Psoas muscle (tissue), 8 donors: ENCODE results near the gene AFDN. TPM values are rescaled to one million over a fixed set of nuclear protein-coding genes. Genes with fewer than 3 reads are reported as not detected.

ENCODE experiments used
- ATAC-seq, 4 donors: fragments of 200-7000 bp; cut with Tn5 transposase; one replicate each; pipeline ENCODE4 v1.9.1; 2020; ENCODE audit warnings: moderate library complexity in 3 of 4, mild to moderate bottlenecking in 2 of 4
- DNase-seq, 2 donors: peaks; one replicate each; pipeline ENCODE4 v3.0.0-alpha.2; 2020
- H3K27ac ChIP-seq: fragments of 200-600 bp; one replicate; pipeline ENCODE4 v1.8.0; 2022
- H3K27me3 ChIP-seq, 3 donors: fragments of 200-600 bp in 1 of 3; one replicate each; pipeline versions ENCODE4 v1.6.1 to v1.8.0; 2013 to 2022; ENCODE audit warnings: low read length in 2 of 3, mild to moderate bottlenecking in 2 of 3, moderate library complexity in 1 of 3; ENCODE audit not compliant: insufficient read depth in 3 of 3
- H3K36me3 ChIP-seq, 2 donors: fragments of 200-600 bp in 1 of 2; one replicate each; pipeline versions ENCODE4 v1.6.1 to v1.8.0; 2013 to 2022; ENCODE audit warnings: low read depth in 1 of 2, mild to moderate bottlenecking in 1 of 2, moderate library complexity in 1 of 2; ENCODE audit not compliant: insufficient read depth in 1 of 2
- H3K4me1 ChIP-seq: fragments of 200-600 bp; one replicate; pipeline ENCODE4 v1.8.0; 2022
- H3K4me3 ChIP-seq: fragments of 200-600 bp; one replicate; pipeline ENCODE4 v1.8.0; 2022; ENCODE audit warnings: mild to moderate bottlenecking
- H3K9me3 ChIP-seq: fragments of 200-600 bp; one replicate; pipeline ENCODE4 v1.8.0; 2022
- WGBS, 3 donors: extraction: QIAGEN DNeasy Blood & Tissue Kit; methylation state at CpG; one replicate each; pipeline versions ENCODE4 v1.1.6 to v1.1.7; 2013; 5-methylcytosine and 5-hydroxymethylcytosine counted together
- intact Hi-C, 2 donors: fragments of 100-400 bp; cut with DNase I; formaldehyde crosslinking; loops; one replicate each; pipeline versions ENCODE4 v1.11.0 to v1.14.2; 2022
- polyA plus RNA-seq, 3 donors: library from polyadenylated mRNA; stranded (reverse); fragments of 200-250 nt; gene quantifications; one replicate each; pipeline ENCODE4 v1.2.3, GENCODE V29; 2013
- total RNA-seq, 4 donors: library from RNA; stranded (reverse); fragmentation: NEBNext Ultra II Directional in 2 of 4; extraction: Animal tissue kit (Norgen Biotek cat#: 25700) in 2 of 4; gene quantifications; one replicate each; pipeline versions ENCODE4 v1.2.1 to v1.2.4, GENCODE V29; 2021 to 2023
- TF ChIP-seq, protein P1 (sequence below): fragments of 200-600 bp; IDR thresholded peaks from one replicate; pipeline ENCODE4 v1.8.0; 2022; ENCODE audit warnings: antibody characterized with exemption
- donor health status: healthy with polysubstance abuse.
- donor health status: DM: no; HTN: no; CAD: no; lungs with moderate emphysema.
- donor health status: Bipolar disorder and iron deficiency.
- donor health status: healthy.
- donor health status: DM: yes; HTN: yes; CAD: no.
- donor health status: DM: no; HTN: no; CAD: no.
- donor health status: DM: no; HTN: no; CAD: no.
- donor health status: DM: yes; HTN: yes; CAD: no.

AFDN gene
- total and polyA plus RNA-seq, 7 donors: 12.2 to 35.6 (median 32.9) TPM

DNA sequence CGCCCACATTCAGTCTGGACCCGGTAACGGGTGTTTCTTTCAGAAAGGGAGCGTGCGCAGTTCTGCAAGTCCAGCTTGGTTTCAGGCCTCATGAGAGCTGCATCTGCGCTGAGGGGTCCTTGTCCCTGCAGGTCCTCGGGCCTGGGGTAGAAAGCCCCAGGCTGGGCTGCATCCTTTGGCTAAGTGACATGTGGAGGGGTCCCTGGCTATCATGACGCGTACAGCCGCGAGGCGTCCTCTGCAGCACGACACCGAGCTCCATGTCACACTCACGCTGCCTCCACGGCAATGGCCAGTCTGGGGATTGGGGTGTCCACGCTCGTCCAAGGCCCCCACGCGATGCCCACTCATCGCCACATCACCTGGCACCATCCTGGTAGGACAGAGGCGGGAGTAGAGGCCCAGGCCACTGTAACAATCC lies 169.0 kb downstream of the AFDN start:
- Histone ChIP-seq H3K27ac (no peak overlapping the region), H3K4me3 (peak overlapping the region; percentile 15), H3K9me3 (no peaks in the 10 kb centered on the region), H3K4me1 (no peaks in the 10 kb centered on the region), H3K27me3 (peaks cover 0 to 28% (median under 1%) of the 10 kb centered on the region in 3 donors), H3K36me3 (no peaks in the 10 kb centered on the region)
- no peak for DNase-seq
- intact Hi-C loops: no loop called here
- TF ChIP-seq, protein P1, sequence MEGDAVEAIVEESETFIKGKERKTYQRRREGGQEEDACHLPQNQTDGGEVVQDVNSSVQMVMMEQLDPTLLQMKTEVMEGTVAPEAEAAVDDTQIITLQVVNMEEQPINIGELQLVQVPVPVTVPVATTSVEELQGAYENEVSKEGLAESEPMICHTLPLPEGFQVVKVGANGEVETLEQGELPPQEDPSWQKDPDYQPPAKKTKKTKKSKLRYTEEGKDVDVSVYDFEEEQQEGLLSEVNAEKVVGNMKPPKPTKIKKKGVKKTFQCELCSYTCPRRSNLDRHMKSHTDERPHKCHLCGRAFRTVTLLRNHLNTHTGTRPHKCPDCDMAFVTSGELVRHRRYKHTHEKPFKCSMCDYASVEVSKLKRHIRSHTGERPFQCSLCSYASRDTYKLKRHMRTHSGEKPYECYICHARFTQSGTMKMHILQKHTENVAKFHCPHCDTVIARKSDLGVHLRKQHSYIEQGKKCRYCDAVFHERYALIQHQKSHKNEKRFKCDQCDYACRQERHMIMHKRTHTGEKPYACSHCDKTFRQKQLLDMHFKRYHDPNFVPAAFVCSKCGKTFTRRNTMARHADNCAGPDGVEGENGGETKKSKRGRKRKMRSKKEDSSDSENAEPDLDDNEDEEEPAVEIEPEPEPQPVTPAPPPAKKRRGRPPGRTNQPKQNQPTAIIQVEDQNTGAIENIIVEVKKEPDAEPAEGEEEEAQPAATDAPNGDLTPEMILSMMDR: no peak
- ATAC-seq: no peak
- WGBS, 3 donors: 87 to 90% (median 90%) methylated on average over 22 of the region's 22 CpGs

DNA sequence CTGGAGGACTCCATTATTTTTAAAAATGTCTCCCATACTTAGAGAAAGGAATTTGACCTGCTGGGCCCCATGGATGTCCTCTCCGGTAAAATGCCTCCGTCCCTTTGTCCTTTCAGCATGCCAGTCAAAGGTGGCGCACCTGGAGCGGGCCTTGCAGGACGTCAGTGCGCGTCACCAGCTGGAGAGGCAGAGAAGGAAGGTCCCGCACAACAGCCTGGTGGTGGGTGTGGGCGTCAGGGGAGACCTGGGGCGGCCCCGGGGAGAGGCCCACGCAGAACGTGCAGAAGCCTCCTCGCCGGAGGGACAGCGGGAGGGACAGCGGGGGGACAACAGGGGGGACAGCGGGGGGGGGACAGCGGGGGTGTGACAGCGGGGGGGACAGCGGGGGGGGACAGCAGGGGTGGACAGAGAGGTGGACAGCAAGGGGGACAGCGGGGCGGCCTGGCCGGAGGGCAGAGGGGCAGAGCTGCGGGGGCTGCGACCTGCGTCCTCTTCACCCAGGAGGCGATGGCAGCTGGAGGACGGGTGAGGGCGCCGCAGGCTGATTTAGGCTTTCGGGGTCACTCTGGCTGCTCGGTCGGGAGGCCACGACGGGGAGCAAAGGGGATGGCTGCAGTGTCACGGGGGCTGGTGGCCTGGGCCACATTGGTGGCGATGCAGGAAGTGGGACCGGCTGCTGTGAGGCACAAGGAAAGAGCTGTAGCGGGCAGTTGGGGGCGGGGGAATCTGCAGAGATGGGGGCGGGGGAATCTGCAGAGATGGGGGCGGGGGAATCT lies 169.9 kb downstream of the AFDN start:
- Histone ChIP-seq H3K36me3 (no peaks in the 10 kb centered on the region), H3K4me3 (peak overlapping the region; percentile 15), H3K9me3 (no peaks in the 10 kb centered on the region), H3K27ac (no peak overlapping the region), H3K4me1 (no peaks in the 10 kb centered on the region), H3K27me3 (peaks cover 0 to 28% (median 0%) of the 10 kb centered on the region in 3 donors)
- TF ChIP-seq, protein P1: no peak
- ATAC-seq (no peak), DNase-seq (no peak)
- WGBS, 3 donors: 51 to 65% (median 55%) methylated on average over 32 to 43 of the region's 43 CpGs
- intact Hi-C loops: no loop called here

DNA sequence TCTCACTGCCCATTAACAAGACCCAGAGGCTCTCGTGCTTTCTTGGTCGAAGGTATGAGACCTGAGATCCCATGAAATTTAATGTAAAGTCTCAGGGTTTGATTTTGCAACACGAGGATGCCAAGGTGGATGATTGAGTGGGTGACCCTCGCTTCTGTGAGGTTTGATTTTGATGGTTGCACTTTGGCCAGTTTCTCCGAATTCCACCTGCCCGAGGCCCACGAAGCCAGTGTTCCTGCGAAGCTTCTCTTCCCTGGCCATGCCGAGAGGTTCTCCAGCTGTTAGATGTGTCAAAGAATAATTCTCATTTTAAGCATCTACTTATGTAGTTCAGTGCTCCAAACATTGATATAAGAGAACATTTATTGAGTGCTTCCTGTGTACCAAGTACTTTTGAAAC lies 170.9 kb downstream of the AFDN start, which contains the start of gene KIF25:
Gene KIF25 (plus strand): TSS at position 30 of the 400 bp plus-strand sequence. CDS start 31,915 bp downstream, outside the sequence.
- intact Hi-C loops: no loop called here
- WGBS, 3 donors: 45 to 55% (median 52%) methylated on average over 9 of the region's 9 CpGs
- no peaks in the 10 kb centered on the region for H3K4me1 ChIP-seq
- peaks cover 0 to 28% (median 0%) of the 10 kb centered on the region in 3 donors for H3K27me3 ChIP-seq
- H3K36me3 ChIP-seq: no peaks in the 10 kb centered on the region
- no peaks in the 10 kb centered on the region for H3K9me3 ChIP-seq
- DNase-seq (no peak), ATAC-seq (no peak)
- TF ChIP-seq, protein P1: no peak
- no peak within 1 kb of the TSS for H3K27ac ChIP-seq
- H3K4me3 ChIP-seq: no peak within 1 kb of the TSS

DNA sequence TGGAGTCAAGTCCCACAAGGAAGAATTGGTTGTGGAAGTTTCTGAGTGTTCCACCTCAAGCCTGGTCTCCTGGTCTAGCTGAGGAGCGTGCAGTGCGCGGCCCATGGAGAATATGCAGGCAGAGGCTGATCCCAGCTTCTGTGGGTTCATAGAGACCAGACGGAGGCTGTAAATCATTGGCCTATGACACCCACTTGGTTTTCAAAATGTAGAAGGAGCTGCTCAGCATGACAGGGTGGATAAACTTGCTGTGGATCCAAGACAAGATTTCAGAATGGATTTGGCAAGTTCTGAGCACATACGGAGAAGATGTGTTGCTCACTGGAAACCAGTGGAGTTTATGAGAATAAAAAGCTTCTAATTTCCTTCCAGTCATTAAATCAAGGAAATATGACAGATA lies 171.5 kb downstream of the AFDN start:
- intact Hi-C loops: no loop called here
- Histone ChIP-seq H3K4me1 (no peaks in the 10 kb centered on the region), H3K36me3 (no peaks in the 10 kb centered on the region), H3K27me3 (peaks cover 0 to 28% (median 0%) of the 10 kb centered on the region in 3 donors), H3K27ac (no peak overlapping the region), H3K4me3 (no peak overlapping the region), H3K9me3 (no peaks in the 10 kb centered on the region)
- DNase-seq (no peak), ATAC-seq (peak in 1 of 4 donors; percentile 45)
- WGBS, 3 donors: 27 to 50% (median 46%) methylated on average over 5 of the region's 5 CpGs
- TF ChIP-seq, protein P1: no peak
